Nephron (organoid): ENCODE measurements around the gene MTX1.
"Not testable (repeated sequence)": the region's sequence is repeated elsewhere in the genome, so short reads cannot be mapped to it uniquely, and the experiment has no call there.

Source experiments
- H3K27ac Mint-ChIP-seq, 3 experiments: 2 replicates each; pipeline ENCODE4 v1.8.0; 2020; ENCODE audit warnings: mixed read lengths in 3 of 3, mild to moderate bottlenecking in 2 of 3, moderate library complexity in 1 of 3
- H3K27me3 Mint-ChIP-seq: 2 replicates; pipeline ENCODE4 v1.8.0; 2021; ENCODE audit warnings: low read depth, mild to moderate bottlenecking, moderate library complexity, mixed read lengths
- H3K36me3 Mint-ChIP-seq: 2 replicates; pipeline ENCODE4 v1.8.0; 2020; ENCODE audit warnings: low read depth, mixed read lengths
- H3K4me1 Mint-ChIP-seq: 2 replicates; pipeline ENCODE4 v1.8.0; 2020; ENCODE audit warnings: mixed read lengths
- H3K4me3 Mint-ChIP-seq, 3 experiments: 2 replicates each; pipeline ENCODE4 v1.8.0; 2020; ENCODE audit warnings: mild to moderate bottlenecking in 3 of 3, mixed read lengths in 3 of 3, moderate library complexity in 2 of 3
- H3K9me3 Mint-ChIP-seq: 2 replicates; pipeline ENCODE4 v1.8.0; 2020; ENCODE audit warnings: mixed read lengths
- CTCF ChIP-seq, 3 experiments: fragments of 200-600 bp; sonication (generic); IDR thresholded peaks; one replicate each; pipeline ENCODE4 v1.5.0; 2021; ENCODE audit warnings: antibody characterized with exemption in 3 of 3; ENCODE audit not compliant: unreplicated experiment in 3 of 3

The MTX1 gene

GRCh38 chr1:155223047-155223446 is 14.6 kb downstream of the MTX1 start:
- no peak overlapping the region for H3K4me3 Mint-ChIP-seq
- H3K4me1 Mint-ChIP-seq, result peaks cover 31% of the 10 kb centered on the region
- H3K36me3 Mint-ChIP-seq, result peaks cover 4% of the 10 kb centered on the region
- no peaks in the 10 kb centered on the region for H3K27me3 Mint-ChIP-seq
- no peak for TF ChIP-seq CTCF (IDR thresholded peaks at IDR 0.05; ENCODE audit: unreplicated experiment in 3 of 3)
- H3K27ac Mint-ChIP-seq, result peak overlapping the region in 1 of 3 experiments; percentile 48
- no peaks in the 10 kb centered on the region for H3K9me3 Mint-ChIP-seq

DNA sequence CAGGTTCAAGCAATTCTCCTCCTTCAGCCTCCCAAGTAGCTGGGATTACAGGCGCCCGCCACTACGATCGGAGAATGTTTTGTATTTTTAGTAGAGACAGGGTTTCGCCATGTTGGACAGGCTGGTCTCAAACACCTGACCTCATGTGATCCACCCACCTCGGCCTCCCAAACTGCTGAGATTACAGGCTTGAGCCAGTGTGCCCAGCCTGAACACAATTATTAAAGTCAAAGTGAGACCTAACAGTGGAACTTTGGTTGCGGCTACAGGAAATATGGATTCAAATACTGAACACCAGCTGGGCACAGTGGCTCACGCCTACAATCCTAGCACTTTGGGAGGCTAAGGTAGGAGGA is 16.9 kb downstream of the MTX1 start:
- Mint-ChIP-seq H3K4me1 (peaks cover 19% of the 10 kb centered on the region), H3K4me3 (peak overlapping the region; percentile 54 to 93 (median 89)), H3K27ac (peak overlapping the region; percentile 48 to 97 (median 70))
- not testable (repeated sequence) for H3K36me3 Mint-ChIP-seq, H3K27me3 Mint-ChIP-seq, H3K9me3 Mint-ChIP-seq

- H3K27me3 Mint-ChIP-seq, result no peaks in the 10 kb centered on the region
- TF ChIP-seq CTCF (IDR thresholded peaks at IDR 0.05; ENCODE audit: unreplicated experiment in 3 of 3), result peak; percentile 35 to 42 (median 42)
- no peaks in the 10 kb centered on the region for H3K9me3 Mint-ChIP-seq
- H3K4me3 Mint-ChIP-seq, result peak overlapping the region; percentile 87 to 93 (median 89)
- H3K36me3 Mint-ChIP-seq, result peaks cover 4% of the 10 kb centered on the region
- H3K4me1 Mint-ChIP-seq, result peaks cover 21% of the 10 kb centered on the region
- peak overlapping the region; percentile 91 to 99 (median 97) for H3K27ac Mint-ChIP-seq
Measured at GRCh38 chr1:155226188-155226909, 17.9 kb downstream of the MTX1 start.

DNA sequence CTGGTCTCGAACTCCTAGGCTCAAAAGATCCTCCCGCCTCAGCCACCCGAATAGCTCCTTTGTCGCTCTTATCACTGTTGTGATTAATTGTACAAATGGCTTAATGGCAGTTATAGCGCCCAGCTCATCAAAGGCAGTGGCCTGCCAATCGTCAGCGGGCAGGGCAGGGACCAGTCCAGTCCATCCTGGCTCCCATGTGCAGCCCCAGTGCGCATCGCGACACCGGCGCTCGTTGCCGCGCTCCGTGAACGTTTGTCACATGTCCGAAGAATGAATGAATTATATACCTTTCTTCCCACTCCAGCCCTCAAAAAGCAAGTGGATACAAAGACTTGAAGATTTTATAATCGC is 18.4 kb downstream of the MTX1 start:
- Mint-ChIP-seq H3K4me1 (peaks cover 26% of the 10 kb centered on the region), H3K36me3 (peaks cover 4% of the 10 kb centered on the region), H3K27me3 (no peaks in the 10 kb centered on the region), H3K9me3 (no peaks in the 10 kb centered on the region), H3K4me3 (peak overlapping the region; percentile 87 to 93 (median 89)), H3K27ac (peak overlapping the region; percentile 91 to 99 (median 97))
- peak in 2 of 3 experiments; percentile 17 to 21 for TF ChIP-seq CTCF (IDR thresholded peaks at IDR 0.05; ENCODE audit: unreplicated experiment in 3 of 3)

- Mint-ChIP-seq H3K36me3 (peaks cover 4% of the 10 kb centered on the region), H3K4me3 (peak overlapping the region; percentile 87 to 93 (median 89)), H3K27me3 (no peaks in the 10 kb centered on the region), H3K4me1 (peaks cover 32% of the 10 kb centered on the region), H3K27ac (peak overlapping the region; percentile 91 to 99 (median 97)), H3K9me3 (no peaks in the 10 kb centered on the region)
- no peak for TF ChIP-seq CTCF (IDR thresholded peaks at IDR 0.05; ENCODE audit: unreplicated experiment in 3 of 3)
Measured at GRCh38 chr1:155227261-155228095, 19.0 kb downstream of the MTX1 start.

DNA sequence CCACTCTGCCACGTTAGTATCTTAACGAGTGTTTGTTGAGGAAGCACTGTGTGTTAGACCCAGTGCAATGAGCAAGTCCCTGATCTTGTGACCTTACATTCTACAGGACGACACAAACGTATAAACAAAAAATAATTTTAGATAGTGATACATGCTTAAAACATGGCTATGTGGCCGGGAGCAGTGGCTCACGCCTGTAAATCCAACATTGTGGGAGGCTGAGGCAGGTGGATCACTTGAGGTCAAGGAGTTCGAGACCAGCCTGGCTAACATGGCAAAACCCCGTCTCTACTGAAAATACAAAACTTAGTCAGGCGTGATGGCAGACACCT is 19.6 kb downstream of the MTX1 start:
- Mint-ChIP-seq H3K4me1 (peaks cover 35% of the 10 kb centered on the region), H3K4me3 (peak overlapping the region; percentile 87 to 93 (median 89)), H3K27me3 (no peaks in the 10 kb centered on the region), H3K36me3 (peaks cover 4% of the 10 kb centered on the region), H3K27ac (peak overlapping the region; percentile 91 to 99 (median 97)), H3K9me3 (no peaks in the 10 kb centered on the region)
- TF ChIP-seq CTCF (IDR thresholded peaks at IDR 0.05; ENCODE audit: unreplicated experiment in 3 of 3), result no peak

GRCh38 chr1:155231302-155231701 is 22.8 kb downstream of the MTX1 start:
- not testable (repeated sequence) for H3K4me3 Mint-ChIP-seq, H3K36me3 Mint-ChIP-seq, H3K9me3 Mint-ChIP-seq, H3K27me3 Mint-ChIP-seq
- H3K27ac Mint-ChIP-seq, result peak overlapping the region in 2 of 3 experiments; percentile 98 to 99
- peaks cover 24% of the 10 kb centered on the region for H3K4me1 Mint-ChIP-seq

DNA sequence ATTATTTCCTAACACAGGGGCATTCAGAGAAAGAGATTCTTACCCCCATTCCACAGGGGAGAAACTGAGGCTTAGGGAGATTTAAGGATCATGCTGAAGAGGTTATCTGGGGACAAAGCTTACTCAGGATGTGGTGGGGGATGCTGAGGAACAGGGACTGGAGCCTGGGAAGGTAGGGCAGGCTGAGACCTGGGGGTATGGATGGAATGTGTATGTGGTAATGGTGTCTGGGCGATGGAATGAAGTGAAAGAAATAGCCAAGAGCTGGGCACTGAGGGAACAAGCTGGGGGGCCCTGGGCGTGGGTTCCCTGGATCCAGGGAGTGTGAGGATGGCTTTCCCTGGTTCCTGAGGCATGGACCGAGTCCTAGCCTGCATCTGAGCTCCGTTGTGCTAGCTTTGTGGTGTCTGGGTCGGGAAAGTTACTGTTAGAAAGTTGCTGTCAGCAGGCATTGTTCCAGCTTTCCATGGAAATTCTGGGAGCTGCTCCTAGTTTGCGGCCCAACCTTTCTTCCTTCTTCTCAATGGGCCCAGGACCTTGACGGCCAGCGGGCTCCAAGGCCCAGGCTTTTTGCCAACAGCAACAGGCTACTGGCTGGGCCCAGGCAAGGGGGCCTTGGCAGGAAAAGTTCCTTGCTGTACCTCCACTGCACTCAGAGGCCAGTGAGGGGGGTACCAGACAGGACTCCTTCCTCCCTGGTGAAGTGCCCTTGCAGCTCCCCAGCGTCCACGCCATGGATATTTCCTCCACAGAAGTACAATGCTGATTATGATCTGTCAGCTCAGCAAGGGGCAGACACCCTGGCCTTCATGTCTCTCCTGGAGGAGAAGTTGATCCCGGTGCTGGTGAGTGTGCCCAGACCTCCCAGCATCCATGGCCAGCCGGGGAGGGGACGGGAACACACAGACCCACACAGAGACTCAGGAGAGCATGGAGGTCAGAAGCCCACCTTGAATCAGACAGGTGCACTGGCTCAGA is 23.8 kb downstream of the MTX1 start:
- peak overlapping the region; percentile 89 to 99 (median 98) for H3K27ac Mint-ChIP-seq
- H3K27me3 Mint-ChIP-seq, H3K9me3 Mint-ChIP-seq: not testable (repeated sequence)
- H3K4me1 Mint-ChIP-seq, result peaks cover 16% of the 10 kb centered on the region
- H3K4me3 Mint-ChIP-seq, result peak overlapping the region in 2 of 3 experiments; percentile 58 to 74
- peaks cover 14% of the 10 kb centered on the region for H3K36me3 Mint-ChIP-seq
